Gastrocnemius medialis (tissue), 4 donors: Measurements from ENCODE around the gene LTBP4.

Experiments
- CTCF ChIP-seq, 5 experiments: fragments of 450-650 bp in 3 of 5; fragments of 200-600 bp in 2 of 5; sonication (generic) in 2 of 5; IDR thresholded peaks in 4 of 5; conservative IDR thresholded peaks in 1 of 5; 1 replicate in 4 of 5; 2 replicates in 1 of 5; pipeline ENCODE4 v1.5.1; 2016 to 2019; ENCODE audit warnings: antibody characterized with exemption in 5 of 5, mild to moderate bottlenecking in 3 of 5, moderate library complexity in 3 of 5
- POLR2A ChIP-seq, 2 donors: fragments of 450-650 bp; IDR thresholded peaks; one replicate each; pipeline ENCODE4 v1.6.1; 2017; ENCODE audit warnings: antibody characterized with exemption in 2 of 2, mild to moderate bottlenecking in 2 of 2, moderate library complexity in 2 of 2

- TF ChIP-seq CTCF (IDR thresholded peaks at IDR 0.05 in 4 of 5, conservative IDR thresholded peaks at IDR 0.05 in 1 of 5) (no peak), POLR2A (IDR thresholded peaks at IDR 0.05) (no peak)
Measured at GRCh38 chr19:40659116-40659515, 57.9 kb downstream of the LTBP4 start.
